ENCODE data around the gene BCAS1. TPM values are rescaled to one million over a fixed set of nuclear protein-coding genes. Genes with fewer than 3 reads are reported as not detected.

The BCAS1 gene
- polyA plus RNA-seq, 1 of the 3 experiments (the other 2 are of a cell fraction) = not detected

DNA sequence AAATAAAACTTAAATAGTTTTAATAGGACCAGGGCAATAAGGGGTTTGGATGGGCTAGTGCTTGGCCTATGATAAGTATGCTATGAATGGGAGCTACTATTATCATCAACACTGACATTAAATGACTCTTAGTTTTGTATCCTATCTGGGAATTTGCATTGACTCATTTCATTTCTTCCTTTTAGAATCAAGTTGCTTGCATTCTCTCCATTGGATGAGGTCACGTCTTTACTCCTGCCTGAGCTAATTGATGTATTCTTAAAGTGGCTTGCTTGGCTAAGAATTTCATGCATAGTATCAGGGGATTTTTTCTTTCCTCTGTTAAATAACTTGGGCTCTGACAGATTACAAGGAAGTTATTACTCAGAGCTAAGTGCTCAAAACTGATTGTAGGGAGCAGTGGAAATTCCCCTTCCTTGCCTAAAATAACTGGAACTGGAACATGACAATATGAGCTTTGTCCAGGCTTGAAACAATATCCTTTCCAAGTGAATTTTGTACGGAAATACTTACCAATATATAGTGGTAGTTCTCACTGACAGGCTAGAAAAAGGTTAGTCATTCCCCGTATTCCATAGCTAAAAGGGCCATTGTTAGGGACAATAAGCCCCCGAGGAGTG is 169.9 kb downstream of the BCAS1 start (continued):
- TF ChIP-seq, protein P1, sequence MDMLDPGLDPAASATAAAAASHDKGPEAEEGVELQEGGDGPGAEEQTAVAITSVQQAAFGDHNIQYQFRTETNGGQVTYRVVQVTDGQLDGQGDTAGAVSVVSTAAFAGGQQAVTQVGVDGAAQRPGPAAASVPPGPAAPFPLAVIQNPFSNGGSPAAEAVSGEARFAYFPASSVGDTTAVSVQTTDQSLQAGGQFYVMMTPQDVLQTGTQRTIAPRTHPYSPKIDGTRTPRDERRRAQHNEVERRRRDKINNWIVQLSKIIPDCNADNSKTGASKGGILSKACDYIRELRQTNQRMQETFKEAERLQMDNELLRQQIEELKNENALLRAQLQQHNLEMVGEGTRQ (IDR thresholded peaks at IDR 0.05; ENCODE audit: borderline replicate concordance, low read depth, low read length) = no peak
- TF ChIP-seq, protein P2, sequence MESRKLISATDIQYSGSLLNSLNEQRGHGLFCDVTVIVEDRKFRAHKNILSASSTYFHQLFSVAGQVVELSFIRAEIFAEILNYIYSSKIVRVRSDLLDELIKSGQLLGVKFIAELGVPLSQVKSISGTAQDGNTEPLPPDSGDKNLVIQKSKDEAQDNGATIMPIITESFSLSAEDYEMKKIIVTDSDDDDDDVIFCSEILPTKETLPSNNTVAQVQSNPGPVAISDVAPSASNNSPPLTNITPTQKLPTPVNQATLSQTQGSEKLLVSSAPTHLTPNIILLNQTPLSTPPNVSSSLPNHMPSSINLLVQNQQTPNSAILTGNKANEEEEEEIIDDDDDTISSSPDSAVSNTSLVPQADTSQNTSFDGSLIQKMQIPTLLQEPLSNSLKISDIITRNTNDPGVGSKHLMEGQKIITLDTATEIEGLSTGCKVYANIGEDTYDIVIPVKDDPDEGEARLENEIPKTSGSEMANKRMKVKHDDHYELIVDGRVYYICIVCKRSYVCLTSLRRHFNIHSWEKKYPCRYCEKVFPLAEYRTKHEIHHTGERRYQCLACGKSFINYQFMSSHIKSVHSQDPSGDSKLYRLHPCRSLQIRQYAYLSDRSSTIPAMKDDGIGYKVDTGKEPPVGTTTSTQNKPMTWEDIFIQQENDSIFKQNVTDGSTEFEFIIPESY (IDR thresholded peaks at IDR 0.05; ENCODE audit: borderline replicate concordance, low read depth) = no peak
- TF ChIP-seq TCF12 (IDR thresholded peaks at IDR 0.05) = peak; percentile 83
- peak; percentile 71; the same call in 1 of the 2 replicates for TF ChIP-seq RXRA (IDR thresholded peaks at IDR 0.05; ENCODE audit: borderline replicate concordance, low read depth)
- TF ChIP-seq FOXJ3 (CRISPR knock-in tag; IDR thresholded peaks at IDR 0.05) = no peak
- no peak for TF ChIP-seq TAF1 (IDR thresholded peaks at IDR 0.05; ENCODE audit: borderline replicate concordance, low read depth, low read length)
- TF ChIP-seq, protein P3, sequence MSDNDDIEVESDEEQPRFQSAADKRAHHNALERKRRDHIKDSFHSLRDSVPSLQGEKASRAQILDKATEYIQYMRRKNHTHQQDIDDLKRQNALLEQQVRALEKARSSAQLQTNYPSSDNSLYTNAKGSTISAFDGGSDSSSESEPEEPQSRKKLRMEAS (IDR thresholded peaks at IDR 0.05; ENCODE audit: low read depth) = 0 out of 2 replicates have a peak, but pooled peaks have one; percentile 31
- no peak for TF ChIP-seq MXI1 (IDR thresholded peaks at IDR 0.05; ENCODE audit: low read depth, low read length)
- no peak for TF ChIP-seq GATA2 (CRISPR knock-in tag; IDR thresholded peaks at IDR 0.05)
- TF ChIP-seq, protein P4, sequence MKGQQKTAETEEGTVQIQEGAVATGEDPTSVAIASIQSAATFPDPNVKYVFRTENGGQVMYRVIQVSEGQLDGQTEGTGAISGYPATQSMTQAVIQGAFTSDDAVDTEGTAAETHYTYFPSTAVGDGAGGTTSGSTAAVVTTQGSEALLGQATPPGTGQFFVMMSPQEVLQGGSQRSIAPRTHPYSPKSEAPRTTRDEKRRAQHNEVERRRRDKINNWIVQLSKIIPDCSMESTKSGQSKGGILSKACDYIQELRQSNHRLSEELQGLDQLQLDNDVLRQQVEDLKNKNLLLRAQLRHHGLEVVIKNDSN (IDR thresholded peaks at IDR 0.05; ENCODE audit: borderline replicate concordance, low read depth) = no peak
- TF ChIP-seq MEF2A (IDR thresholded peaks at IDR 0.05; ENCODE audit: borderline replicate concordance, low read depth) = peak; percentile 84; the same call in 1 of the 2 replicates
- TF ChIP-seq RCOR1 (IDR thresholded peaks at IDR 0.05; ENCODE audit: low read length) = no peak
- peak; percentile 47; the same call in 1 of the 2 replicates for TF ChIP-seq FOSL2 (IDR thresholded peaks at IDR 0.05; ENCODE audit: borderline replicate concordance, low read depth)
- TF ChIP-seq GABPA (IDR thresholded peaks at IDR 0.05; ENCODE audit: low read depth) = peak; percentile 26; the same call in 1 of the 2 replicates
- TF ChIP-seq, protein P5, sequence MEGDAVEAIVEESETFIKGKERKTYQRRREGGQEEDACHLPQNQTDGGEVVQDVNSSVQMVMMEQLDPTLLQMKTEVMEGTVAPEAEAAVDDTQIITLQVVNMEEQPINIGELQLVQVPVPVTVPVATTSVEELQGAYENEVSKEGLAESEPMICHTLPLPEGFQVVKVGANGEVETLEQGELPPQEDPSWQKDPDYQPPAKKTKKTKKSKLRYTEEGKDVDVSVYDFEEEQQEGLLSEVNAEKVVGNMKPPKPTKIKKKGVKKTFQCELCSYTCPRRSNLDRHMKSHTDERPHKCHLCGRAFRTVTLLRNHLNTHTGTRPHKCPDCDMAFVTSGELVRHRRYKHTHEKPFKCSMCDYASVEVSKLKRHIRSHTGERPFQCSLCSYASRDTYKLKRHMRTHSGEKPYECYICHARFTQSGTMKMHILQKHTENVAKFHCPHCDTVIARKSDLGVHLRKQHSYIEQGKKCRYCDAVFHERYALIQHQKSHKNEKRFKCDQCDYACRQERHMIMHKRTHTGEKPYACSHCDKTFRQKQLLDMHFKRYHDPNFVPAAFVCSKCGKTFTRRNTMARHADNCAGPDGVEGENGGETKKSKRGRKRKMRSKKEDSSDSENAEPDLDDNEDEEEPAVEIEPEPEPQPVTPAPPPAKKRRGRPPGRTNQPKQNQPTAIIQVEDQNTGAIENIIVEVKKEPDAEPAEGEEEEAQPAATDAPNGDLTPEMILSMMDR (IDR thresholded peaks at IDR 0.05) = no peak
- TF ChIP-seq, protein P6, sequence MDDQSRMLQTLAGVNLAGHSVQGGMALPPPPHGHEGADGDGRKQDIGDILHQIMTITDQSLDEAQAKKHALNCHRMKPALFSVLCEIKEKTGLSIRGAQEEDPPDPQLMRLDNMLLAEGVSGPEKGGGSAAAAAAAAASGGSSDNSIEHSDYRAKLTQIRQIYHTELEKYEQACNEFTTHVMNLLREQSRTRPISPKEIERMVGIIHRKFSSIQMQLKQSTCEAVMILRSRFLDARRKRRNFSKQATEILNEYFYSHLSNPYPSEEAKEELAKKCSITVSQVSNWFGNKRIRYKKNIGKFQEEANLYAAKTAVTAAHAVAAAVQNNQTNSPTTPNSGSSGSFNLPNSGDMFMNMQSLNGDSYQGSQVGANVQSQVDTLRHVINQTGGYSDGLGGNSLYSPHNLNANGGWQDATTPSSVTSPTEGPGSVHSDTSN (IDR thresholded peaks at IDR 0.05) = peak; percentile 84
- no peak for TF ChIP-seq NRF1 (IDR thresholded peaks at IDR 0.05; ENCODE audit: low read depth, low read length)
- TF ChIP-seq, protein P7, sequence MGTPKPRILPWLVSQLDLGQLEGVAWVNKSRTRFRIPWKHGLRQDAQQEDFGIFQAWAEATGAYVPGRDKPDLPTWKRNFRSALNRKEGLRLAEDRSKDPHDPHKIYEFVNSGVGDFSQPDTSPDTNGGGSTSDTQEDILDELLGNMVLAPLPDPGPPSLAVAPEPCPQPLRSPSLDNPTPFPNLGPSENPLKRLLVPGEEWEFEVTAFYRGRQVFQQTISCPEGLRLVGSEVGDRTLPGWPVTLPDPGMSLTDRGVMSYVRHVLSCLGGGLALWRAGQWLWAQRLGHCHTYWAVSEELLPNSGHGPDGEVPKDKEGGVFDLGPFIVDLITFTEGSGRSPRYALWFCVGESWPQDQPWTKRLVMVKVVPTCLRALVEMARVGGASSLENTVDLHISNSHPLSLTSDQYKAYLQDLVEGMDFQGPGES (IDR thresholded peaks at IDR 0.05; ENCODE audit: low read depth, low read length) = no peak
- TF ChIP-seq RFX5 (IDR thresholded peaks at IDR 0.05; ENCODE audit: low read length) = no peak
- TF ChIP-seq JUND (IDR thresholded peaks at IDR 0.05) = peak; percentile 42; the same call in 1 of the 2 replicates

All from SK-N-SH (cell line).